HG02852 (cell line): Measurements from ENCODE around the gene FCER2.
A peak's percentile ranks its signal among the peaks of the same experiment; 100 is the strongest.
"Not testable (repeated sequence)": the region's sequence is repeated elsewhere in the genome, so short reads cannot be mapped to it uniquely, and the experiment has no call there.

Experiments
- ATAC-seq: cut with Tn5 transposase; IDR thresholded peaks from one replicate; pipeline ENCODE4 v1.9.1; 2021; ENCODE audit warnings: mild to moderate bottlenecking, moderate library complexity; ENCODE audit not compliant: unreplicated experiment

The FCER2 gene, protein sequence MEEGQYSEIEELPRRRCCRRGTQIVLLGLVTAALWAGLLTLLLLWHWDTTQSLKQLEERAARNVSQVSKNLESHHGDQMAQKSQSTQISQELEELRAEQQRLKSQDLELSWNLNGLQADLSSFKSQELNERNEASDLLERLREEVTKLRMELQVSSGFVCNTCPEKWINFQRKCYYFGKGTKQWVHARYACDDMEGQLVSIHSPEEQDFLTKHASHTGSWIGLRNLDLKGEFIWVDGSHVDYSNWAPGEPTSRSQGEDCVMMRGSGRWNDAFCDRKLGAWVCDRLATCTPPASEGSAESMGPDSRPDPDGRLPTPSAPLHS

DNA sequence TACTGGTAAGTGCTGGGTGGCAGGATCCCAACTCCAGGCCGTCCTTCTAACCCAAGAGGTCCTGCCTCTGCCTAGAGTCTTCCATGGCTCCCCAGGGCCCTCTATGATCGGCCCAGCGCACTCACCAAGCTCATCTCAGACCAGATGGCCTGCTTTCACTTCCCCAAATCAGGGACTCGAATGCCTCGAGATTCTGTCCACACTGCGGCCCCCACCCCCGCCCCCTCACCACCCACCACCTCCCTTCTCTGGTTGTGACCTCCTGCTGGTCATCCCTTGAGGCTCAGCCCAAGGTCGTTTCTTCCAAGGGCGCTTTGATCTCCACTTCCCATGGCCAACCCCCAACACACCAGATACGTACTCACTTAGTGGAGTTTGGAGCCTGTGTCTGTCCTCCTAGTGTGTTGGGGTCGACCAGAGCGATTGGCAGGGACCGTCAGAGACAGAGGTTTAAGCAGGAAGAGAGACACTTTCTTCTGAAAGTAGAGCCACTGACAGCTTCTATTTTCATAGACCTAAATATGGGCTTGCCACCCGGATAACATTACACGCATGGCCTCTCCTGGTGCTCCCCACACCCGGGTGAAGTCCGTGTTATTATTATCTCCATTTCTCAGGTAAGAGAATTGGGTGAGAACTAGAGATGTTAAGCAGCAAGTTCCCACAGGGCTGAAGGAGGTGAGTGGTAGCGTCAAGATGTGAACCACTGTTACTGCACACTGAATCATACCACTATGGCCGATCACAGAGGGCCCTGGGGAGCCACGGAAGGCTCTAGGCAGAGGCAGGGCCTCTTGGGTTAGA, at the start of gene FCER2:
Gene FCER2 (minus strand): TSS at position 478 of the 804 bp plus-strand sequence. CDS start 2,371 bp downstream, outside the sequence.
- peak; percentile 58 for ATAC-seq

DNA sequence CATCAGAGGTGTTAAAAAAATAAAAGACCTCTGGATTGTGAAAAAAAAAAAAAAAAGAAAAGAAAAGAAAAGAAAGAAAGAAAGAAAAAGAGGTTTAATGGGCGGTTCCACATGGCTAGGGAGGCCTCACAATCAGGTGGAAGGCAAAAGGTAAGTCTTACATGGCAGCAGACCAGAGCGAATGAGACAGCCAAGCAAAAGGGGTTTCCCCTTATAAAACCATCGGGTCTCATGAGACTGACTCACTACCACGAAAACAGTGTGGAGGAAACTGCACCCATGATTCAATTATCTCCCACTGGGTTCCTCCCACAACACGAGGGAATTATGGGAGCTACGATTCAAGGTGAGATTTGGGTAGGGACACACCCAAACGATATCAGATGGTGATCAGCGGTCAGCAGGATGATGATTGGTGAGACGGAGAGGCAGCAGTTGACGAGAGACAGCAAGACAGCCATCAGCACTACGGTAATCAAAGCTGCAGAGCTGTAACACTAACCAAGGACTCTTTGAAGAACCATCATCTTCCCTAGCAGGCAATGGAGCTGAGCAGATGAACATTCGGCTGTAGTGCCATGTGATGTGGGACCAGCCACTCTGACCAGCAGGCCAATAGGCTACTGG, 49.3 kb upstream of the FCER2 start:
- ATAC-seq: no peak

DNA sequence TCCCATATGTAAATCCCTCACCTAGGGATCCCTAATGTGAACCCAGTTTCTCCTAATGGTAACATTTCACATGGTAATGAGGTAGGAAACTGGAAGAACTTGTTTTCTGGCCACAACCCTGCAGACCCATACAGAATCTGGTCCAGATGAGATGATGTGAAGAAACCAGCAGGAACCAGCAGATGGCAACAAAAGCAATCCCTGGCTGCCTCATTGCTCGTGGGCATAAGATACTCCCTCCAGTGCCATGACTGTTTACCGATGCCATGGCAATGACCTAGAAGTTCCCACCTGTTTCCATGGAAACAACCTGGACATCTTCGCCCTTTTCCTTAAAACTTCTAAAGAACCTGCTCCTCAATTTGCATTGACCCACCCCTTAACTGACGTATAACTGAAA, 46.8 kb upstream of the FCER2 start:
- no peak for ATAC-seq

DNA sequence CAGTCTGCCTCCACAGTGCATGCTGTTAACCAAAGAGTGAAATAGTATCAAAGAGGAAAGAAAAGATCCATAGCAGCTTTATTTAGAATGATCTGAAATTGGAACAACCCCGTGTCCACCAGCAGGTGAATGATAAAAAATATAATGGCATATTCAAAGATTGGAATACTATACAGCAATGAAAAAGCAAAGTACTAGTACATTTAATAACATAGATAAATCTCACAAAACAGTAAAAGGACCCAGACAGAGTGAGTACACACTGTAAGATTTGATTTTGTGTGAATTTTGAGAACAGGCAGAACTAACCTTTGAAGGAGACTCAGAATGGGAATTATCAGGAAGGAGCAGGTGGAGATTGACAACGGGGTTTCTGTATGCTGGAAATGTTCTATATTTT, 46.2 kb upstream of the FCER2 start:
- ATAC-seq: no peak

DNA sequence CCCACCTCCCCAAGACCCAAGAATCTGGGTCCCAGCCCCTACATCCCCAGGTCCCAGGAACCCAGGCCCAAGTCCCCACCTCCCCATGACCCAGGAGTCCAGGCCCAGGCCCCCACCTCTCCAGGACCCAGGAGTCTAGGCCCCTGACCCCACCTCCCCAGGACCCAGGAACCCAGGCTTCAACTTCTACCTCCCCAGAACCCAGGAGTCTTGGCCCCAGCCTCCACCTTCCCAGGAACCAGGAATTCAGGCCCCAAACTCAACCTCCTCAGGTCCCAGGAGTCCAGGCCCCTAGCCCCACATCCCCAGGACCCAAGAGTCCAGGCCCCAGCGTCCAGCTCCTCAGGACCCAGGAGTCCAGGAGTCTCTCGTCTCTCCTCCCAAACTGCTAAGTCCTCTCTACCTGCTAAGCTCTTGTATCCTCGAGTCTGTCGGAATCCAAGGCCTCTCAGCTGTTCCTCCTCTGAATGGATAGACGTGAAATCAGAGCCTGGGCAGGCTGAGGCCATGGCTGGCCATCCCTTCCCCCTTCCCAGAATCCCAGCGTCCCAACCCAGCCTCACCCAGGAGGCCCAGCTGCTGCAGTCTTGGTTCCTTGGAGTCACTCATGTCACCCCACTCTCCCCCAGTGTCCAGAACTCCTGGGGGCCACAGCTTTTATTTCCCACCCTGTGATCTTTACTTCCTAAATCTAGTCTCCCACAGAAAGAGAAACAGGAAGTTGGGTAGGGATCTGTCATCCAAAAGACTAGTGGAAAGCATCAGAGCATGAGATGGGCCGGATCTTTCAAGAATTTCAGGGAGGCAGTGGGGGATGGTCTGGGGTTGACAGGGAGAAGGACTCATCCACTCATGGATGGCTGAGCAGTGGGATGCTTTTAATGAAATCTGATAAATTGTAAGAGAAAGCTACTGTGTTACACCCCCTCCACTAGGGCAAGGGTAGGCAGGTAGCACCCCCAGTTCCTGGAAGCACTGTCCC, 45.3 kb upstream of the FCER2 start, which contains the start of gene CD209:
Gene CD209 (minus strand): TSS at position 632 of the 982 bp plus-strand sequence. CDS start 23 bp downstream, at position 609.
- ATAC-seq: no peak

DNA sequence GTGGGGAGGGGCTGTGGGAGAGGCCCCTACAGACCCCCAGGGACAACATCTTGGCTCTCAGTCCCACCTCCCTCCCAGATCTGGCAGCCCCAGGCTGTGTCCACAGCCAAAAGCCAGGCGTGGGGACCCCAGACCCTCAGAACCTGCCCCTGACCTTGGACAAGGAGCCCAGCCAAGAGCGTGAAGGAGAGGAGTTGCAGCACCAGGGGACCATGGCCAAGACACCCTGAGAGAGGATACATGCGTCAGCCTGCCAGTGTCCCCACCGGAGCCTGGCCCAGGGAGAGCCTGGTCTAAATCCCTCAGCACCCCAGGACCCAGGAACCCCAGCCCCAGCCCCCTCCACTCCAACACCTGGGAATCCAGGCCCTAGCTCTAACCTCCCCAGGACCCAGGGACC, 44.4 kb upstream of the FCER2 start:
- not testable (repeated sequence) for ATAC-seq

DNA sequence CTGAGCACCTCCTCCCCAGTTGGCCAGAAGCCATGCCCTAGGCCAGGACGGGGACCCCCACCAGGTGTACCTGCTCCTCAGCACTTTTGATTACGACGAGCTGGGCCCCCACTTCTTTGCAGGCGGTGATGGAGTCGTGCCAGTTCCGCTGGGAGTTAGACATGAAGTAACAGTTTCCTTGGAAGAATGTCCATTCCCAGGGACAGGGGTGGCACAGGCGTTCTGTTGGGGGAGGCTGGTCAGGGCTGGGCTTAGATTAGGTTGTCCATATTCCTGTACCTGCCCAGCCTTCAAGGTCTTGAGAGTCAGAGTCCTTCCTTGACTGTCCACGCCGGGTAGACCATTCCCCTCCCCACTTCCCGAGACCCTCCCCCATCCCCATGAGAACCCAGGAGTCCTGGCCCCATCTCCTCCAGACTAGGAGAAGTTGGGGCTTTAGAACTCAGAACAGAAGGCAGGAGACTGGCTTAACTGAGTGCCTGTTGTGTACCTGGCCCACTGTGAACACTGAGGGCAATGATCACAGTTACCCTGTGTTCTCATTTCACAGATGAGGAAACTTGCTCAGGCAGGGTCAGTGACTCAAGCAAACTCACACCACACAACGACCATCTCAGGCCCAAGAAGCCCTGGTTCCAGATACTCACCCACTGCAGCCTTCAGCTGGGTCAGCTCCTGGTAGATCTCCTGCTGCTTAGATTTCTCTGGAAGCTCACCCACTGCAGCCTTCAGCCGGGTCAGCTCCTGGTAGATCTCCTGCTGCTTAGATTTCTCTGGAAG, 43.1 kb upstream of the FCER2 start:
- ATAC-seq: no peak

DNA sequence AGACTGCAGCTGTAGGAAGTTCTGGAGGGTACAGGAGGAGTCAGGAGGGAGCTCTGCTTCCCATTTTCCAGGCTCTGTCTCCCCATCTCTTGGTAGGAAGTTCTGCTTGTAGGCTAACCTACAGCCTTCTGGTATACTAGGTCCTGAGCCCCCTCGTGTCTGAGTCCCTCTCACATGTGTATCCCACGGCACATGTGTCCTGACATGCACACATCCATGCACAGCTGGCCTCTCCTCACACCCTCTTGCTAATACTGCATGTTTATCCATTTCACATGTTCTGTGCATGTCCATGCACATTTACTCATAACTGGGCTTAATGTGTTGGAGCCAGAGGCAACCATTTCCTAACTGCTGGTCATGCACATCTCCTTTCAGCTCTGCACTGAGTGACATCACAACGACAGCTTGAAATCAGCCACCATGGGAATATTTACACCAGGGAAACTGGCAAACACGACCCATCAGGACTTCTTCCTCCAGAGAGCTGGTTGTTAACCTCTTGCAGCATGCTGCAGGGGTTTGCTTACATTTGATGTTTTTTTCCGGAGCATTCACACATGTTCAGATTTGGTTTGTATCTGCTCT, 42.4 kb upstream of the FCER2 start:
- no peak for ATAC-seq

DNA sequence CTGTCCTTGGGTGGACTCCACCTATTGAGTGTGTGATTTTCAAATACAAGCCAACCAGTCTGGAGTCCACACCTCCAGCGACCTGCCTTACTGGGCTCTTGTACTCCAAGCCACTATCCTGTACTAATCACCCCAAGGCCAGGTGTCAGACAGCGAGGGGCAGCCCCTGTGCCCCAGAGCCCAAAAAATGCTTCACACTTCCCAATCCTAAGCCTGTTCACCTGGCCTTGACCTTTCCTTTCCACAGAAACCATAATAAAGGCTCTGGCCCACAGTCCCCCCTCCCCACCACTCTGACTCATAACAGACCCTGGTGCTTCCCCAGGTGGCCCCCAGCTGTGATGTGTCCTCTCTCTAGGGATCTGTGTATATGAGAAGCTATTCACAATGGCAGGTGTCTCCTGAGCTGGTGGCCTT, 41.5 kb upstream of the FCER2 start:
- ATAC-seq: peak; percentile 64

DNA sequence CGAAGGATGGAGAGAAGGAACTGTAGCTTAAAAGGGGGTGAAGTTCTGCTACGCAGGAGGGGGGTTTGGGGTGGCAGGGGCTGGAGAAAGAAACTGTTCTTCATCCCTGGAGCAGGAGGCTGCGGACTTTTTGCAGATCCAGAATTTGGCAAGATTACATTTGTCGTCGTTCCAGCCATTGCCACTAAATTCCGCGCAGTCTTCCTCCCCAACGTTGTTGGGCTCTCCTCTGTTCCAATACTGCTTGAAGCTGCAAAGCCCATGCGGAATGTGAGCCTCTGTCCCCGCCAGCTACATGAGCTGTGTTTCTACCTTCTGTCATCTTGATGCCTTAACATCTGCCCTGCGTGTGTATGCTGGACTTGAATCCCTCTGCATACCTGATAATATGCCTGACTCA, 41.1 kb upstream of the FCER2 start:
- no peak for ATAC-seq

DNA sequence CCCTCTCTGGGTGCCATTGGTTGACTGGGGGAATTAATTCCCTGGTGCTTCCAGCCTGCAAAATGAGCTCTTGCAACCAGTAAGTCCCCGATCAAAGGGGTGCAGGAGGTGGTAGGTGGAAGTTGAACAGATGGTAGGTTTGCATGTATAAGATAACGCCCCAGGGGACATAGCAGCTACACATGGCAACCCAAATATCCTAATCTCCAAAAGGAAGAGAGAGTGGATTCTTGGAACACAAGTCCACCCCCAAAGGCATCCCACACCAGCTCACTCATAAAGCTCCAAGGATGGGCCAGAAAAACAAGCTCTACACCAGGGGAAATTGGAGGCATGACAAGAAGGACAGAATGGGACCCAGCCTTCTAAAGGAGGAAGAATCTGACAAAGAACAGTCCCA, 40.6 kb upstream of the FCER2 start:
- no peak for ATAC-seq

DNA sequence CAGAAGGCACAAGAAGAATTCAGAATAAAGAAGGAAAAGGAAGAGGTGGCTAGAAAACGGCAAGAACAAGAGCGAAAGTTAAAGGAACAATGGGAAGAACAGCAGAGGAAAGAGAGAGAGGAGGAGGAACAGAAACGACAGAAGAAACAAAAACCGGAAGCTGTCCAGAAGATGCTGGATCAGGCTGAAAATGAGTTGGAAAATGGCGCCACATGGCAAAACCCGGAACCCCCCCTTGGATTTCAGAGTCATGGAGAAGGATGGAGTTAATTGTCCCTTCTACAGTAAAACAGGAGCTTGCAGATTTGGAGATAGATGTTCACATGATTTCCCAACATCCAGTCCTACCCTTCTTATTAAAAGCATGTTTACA, 38.7 kb upstream of the FCER2 start:
- no peak for ATAC-seq

DNA sequence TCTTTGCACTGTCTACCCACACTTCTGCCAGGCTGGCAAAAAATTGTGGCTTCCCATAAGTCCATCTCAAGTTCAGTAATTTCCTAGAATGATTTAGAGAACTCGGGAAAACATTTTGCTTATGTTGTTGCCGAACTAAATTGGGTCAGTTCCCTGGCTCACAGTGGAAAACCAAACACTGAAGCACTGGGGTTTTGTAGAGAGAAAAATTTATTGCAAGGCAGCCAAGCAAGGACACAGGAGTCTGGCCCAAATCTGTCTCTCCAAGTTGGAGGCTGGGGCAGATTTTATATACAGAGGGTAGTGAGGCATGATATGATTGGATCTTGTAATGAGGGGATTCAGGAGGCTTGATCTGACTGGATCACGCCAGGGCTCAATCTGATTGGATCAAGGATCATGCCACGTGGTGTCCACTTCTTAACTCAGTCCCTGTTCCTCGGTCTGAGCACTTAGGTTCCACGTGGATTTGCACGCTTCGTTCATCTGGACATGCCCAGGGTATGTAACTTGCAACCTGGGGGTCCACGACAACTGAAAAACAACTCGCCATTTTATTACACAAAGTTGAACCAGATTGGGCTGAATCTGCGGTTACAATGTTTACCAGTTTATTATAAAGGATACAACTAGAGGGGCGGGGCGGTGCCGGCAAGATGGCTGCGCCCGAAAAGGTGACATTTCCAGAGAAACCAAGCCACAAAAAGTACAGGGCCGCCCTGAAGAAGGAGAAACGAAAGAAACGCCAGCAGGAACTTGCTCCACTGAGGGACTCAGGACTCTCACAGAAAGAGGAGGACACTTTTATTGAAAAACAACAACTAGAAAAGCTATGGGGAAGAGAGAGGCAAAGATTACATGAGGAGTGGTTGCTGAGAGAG, 38.1 kb upstream of the FCER2 start:
- no peak for ATAC-seq

DNA sequence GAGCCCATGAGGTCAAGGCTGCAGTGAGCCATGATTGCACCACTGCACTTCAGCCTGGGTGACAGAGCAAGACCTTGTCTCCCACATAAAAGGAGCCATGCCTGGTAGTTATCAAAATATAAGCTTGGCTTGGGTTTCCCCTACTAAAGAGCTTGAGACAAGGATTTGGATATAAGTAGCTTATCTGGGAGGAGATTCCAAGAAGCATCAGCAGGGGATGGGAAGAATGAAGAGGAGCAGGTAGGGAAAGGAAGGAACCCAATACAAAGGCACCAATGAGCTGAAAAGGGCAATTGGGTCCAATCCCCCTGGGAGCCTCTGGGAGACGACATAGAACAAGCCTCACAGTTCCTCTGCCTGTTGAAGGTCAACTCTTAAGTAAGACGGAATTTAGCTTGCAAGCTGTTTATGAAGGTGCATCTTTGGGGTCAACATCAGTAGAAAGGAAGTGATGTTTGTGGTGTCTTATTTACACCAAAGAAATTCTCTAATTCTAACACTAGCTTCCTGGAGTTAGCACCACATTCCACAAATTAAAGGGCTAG, 37.4 kb upstream of the FCER2 start:
- ATAC-seq: no peak

DNA sequence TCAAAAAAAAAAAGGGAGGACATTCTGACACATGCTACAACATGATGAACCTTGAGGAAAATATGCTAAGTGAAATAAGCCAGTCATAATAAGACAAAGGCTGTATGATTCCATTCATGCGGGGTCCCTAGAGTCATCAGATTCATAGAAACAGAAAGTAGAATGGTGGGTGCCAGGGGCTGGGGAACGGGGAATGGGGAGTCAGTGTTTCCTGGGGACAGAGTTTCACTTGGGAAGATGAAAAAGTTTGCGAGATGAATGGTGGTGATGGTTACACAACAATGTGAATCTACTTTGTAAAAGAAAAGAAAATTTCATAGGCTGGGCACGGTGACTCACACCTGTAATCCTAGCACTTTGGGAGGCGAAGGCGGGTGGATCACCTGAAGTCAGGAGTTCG, 36.1 kb upstream of the FCER2 start:
- ATAC-seq: no peak

DNA sequence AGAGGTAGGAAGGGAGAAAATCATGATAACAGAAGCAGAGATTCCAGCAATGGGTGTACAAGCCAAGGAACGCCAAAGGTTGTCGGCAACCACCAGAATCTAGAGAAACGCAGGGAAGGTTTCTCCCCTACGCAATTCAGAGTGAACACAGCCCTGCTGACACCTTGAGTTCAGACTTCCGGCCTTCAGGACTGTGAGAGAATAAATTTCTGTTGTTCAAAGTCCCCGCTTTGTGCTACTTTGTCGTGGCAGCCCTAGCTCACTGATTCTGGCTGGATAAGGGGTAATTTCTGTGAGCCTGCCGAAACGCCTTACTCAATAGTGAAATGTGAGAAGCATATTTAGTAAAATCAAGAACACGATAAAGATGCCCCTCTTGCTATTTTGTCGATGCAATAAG, 35.3 kb upstream of the FCER2 start:
- ATAC-seq: no peak

DNA sequence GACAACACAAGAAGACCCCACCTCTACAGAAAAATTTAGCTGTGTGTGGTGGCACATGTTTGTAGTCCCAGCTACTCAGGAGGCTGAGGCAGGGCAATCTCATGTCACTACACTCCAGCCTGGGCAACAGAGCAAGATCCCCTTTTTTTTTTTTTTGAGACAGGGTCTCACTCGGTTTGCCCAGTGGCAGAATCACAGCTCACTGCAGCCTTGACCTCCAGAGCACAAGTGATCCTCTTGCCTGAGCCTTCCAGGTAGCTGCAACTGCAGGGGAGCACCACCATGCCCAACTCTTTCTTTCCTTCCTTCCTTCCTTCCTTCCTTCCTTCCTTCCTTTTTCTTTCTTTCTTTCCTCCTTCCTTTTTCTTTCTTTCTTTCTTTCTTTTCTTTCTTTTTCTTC, 34.2 kb upstream of the FCER2 start:
- no peak for ATAC-seq
